ENCODE data around the gene CSNK1G2.

Gene CSNK1G2

DNA sequence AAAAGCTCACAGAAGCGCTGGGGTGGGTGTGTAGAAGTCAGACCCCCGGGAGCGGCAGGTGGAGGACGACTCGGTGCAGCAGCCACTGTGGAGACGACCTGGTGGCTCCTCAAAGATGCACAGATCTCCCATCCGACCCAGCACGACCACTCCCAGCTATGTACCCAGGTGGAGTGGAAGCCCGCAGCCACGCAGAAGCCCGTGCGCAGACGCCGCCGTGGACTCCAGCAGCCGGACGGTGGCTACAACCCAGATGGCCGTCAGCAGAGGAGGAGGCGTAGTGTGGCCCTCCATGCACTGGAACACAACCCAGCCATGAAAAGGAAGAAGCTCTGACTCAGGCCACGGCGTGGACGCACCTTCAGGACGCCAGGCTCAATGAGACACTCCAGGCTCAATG is 21.7 kb downstream of the CSNK1G2 start:
- no peak for DNase-seq (ENCODE audit: low spot score)
- TF ChIP-seq, protein P1, sequence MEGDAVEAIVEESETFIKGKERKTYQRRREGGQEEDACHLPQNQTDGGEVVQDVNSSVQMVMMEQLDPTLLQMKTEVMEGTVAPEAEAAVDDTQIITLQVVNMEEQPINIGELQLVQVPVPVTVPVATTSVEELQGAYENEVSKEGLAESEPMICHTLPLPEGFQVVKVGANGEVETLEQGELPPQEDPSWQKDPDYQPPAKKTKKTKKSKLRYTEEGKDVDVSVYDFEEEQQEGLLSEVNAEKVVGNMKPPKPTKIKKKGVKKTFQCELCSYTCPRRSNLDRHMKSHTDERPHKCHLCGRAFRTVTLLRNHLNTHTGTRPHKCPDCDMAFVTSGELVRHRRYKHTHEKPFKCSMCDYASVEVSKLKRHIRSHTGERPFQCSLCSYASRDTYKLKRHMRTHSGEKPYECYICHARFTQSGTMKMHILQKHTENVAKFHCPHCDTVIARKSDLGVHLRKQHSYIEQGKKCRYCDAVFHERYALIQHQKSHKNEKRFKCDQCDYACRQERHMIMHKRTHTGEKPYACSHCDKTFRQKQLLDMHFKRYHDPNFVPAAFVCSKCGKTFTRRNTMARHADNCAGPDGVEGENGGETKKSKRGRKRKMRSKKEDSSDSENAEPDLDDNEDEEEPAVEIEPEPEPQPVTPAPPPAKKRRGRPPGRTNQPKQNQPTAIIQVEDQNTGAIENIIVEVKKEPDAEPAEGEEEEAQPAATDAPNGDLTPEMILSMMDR (IDR thresholded peaks at IDR 0.05): no peak
- no peak overlapping the region for H3K27ac ChIP-seq

DNA sequence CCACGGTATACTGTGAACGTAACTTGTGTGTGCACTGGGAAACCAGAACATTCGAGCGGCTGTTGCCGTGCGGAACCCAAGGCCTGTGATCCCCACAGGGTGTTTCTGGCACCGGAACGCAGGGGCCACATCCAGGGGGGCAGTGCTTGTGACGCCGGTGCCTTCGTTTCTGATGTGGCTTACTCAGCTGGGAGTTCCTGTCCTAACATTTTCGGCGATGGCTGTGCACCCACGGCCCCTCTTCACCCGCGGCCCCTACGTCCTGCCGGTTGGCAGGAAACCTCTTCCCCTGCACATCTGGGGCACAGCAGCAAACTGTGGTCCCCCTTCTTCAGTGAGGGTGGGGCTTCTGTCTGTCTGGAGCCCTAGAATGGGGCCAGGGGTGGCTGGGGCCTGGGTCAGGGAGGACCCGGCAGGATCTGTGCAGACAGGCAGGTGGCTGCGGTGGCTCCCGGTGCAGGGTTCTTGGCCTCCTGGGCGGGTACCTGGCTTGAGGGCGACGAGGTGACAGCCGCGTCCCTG is 26.2 kb downstream of the CSNK1G2 start:
- no peak overlapping the region for H3K4me3 ChIP-seq

More for the DNA sequence above, 21.7 kb downstream of the CSNK1G2 start:
- H3K4me3 ChIP-seq: no peak overlapping the region

DNA sequence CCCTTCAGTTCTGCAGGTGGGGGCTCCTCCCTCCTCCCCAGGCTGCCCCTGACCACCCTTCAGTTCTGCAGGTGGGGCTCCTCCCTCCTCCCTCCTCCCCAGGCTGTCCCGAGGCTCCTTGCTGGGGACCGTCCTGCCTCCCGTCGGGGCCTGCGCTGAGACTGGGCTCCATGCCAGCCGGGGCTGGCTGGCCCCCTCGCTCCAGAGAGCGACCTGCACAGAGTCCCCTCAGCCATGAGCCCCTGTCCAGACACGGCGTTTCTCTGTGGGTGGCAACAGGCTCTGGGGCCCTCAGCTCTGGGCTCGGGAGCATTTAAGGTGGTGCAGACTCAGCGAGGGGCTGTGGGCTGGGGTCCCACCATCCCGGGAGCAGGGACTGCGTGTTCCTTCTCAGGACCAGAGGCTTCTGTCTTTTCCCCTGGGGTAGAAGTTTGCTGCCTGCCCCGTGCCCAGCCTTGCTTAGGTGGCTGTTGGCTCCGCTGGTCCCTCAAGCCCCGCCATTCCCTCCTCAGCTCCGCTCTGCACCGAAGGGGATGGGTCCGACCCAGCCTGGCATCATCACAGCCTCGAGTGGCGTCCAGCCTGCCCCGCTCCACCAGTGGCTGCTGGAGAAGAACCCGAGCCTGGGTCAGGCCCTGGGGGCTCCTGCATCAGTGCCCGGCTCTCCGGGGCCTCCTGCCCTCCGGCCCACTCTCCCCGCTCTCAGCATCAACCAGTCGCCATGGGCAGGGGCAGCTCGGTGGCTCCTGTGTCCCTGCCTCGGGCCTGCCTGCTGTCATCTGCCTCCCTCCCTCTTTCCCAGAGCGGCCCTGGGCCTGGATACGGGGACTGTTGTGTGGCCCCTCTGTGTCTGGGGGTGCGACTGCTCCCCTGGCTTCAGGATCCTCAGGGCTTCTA is 27.6 kb downstream of the CSNK1G2 start:
- no peak overlapping the region for H3K4me3 ChIP-seq
- no peak for DNase-seq (ENCODE audit: low spot score)
- TF ChIP-seq, protein P1 (IDR thresholded peaks at IDR 0.05): no peak
- H3K27ac ChIP-seq: no peak overlapping the region

More for the DNA sequence above, 26.2 kb downstream of the CSNK1G2 start:
- H3K27ac ChIP-seq: no peak overlapping the region
- TF ChIP-seq, protein P1 (IDR thresholded peaks at IDR 0.05): no peak
- no peak for DNase-seq (ENCODE audit: low spot score)

DNA sequence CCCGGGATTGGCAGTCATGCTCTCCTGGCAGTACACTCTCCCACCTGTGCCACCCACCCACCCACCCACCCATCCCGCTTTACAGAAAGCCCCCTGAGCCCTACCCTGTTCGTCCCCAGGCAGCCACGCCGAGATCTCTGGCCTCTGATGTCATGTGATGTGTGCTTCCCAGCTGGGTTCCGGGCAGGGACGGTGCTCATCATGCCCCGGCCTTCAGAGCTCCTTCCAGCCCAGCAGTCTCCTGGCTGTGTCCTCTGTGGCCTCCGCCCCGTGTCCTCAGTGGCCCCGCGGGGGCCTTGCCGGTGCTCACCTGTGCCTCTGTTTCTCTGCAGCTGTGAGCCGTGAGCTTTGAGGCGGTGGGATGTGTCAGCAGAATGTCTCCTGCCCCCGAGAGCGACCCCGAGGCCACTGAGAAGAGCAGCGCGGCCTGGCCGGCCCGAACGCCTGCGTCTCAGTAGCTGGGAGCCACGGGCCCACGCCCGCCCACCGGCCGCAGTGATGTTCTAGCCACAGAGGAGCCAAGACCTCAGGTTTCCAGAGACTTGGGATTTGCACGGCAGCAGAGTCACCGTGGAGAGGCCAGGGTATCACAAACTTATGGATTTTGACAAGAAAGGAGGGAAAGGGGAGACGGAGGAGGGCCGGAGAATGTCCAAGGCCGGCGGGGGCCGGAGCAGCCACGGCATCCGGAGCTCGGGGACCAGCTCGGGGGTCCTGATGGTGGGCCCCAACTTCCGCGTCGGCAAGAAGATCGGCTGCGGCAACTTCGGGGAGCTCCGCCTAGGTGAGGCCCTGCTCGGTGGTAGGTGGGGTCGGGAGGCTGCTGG is 28.4 kb downstream of the CSNK1G2 start:
- Histone ChIP-seq H3K4me3 (no peak overlapping the region), H3K27ac (no peak overlapping the region)
- no peak for DNase-seq (ENCODE audit: low spot score)
- TF ChIP-seq, protein P1 (IDR thresholded peaks at IDR 0.05): no peak

DNA sequence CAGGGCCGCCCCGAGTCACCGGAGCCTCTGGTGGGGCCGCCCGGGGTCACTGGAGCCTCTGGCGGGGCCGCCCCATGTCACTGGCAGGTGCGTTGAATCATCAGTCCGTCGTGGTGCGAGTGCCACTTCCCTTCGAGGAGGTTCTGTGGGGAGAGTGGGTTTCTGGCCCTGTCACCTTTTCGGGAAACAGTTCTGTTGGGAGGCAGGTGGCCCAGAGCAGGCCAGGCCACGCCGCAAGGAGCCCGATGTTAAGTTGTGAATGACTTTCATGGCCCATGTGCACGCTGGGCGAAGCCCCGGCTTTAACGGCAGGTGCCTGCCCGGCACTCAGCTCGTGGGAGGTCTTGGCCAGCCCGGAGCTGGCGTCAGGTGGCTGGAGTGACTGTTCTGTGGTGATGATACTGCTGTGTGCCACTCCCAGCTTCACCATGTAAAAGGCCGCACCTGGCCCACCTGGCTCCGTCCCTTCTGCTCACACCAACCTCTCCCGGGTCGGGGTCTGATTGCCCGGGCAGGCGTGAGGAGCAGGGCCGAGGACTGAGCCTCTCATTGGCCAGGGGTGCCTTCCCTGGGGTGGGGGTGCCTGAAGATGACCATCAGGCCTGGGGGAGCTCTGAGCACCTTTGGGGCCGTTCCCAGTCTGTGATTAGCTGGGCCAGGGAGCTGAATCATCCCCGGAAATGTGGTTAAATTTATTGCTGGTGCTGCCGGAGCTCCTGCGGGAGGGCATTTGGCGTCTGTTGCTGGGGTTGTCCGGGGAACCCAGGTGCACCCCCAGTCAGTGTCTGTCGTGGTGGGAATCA is 29.2 kb downstream of the CSNK1G2 start:
- no peak for DNase-seq (ENCODE audit: low spot score)
- TF ChIP-seq, protein P1 (IDR thresholded peaks at IDR 0.05): no peak

DNA sequence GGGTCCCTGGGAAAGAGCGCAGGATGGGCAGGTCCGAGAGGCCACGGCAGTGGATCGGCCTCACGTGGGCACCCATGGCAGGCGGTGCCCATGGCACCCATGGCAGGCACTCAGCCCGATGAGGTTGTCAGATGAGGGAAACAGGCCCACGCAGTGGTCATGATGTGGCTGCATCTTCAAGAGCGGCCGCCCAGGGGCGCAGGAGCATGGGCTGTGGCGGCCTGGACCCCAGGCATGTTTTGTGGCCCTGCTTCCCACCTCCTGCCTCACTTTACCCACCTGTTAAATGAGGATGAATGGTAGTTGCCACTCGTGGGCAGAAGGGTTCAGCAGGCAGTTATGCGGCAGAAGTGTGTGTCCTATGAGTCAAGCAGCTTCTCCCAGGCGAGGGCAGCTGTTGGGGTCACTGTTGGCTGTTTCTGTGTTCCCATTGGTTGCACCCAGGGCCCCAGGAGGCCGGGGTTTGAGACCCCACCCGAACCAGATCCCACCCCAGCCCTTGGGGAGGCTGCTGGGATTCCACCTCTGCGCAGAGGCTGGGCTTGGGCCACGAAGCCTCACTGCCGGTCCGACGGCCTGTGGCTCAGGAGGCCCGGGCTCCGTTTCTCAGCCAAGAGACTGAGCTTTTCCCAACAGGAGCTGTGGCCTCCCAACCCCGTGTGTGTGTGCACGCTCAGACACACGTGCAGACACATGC is 30.0 kb downstream of the CSNK1G2 start:
- DNase-seq (ENCODE audit: low spot score): no peak
- Histone ChIP-seq H3K27ac (no peak overlapping the region), H3K4me3 (no peak overlapping the region)
- TF ChIP-seq, protein P1 (IDR thresholded peaks at IDR 0.05): no peak

More for the DNA sequence above, 29.2 kb downstream of the CSNK1G2 start:
- Histone ChIP-seq H3K4me3 (no peak overlapping the region), H3K27ac (no peak overlapping the region)

Data from coronary artery (tissue), 2 donors.